ACC112 (cell line): Measurements from ENCODE around the gene TMEM201.
A peak's percentile ranks its signal among the peaks of the same experiment; 100 is the strongest.

Source experiments
- H2AFZ ChIP-seq: fragments of 200-600 bp; sonication (generic); one replicate; pipeline ENCODE4 v1.6.0; 2017; ENCODE audit warnings: antibody characterized with exemption, low read length; ENCODE audit not compliant: unreplicated experiment
- H3K27ac ChIP-seq: fragments of 200-600 bp; sonication (generic); 2 replicates; pipeline ENCODE4 v1.5.1; 2014; ENCODE audit warnings: low read depth, mild to moderate bottlenecking, antibody characterized with exemption, low read length, moderate library complexity
- H3K27me3 ChIP-seq: fragments of 200-600 bp; sonication (generic); 2 replicates; pipeline ENCODE4 v1.6.1; 2014; ENCODE audit warnings: mild to moderate bottlenecking, antibody characterized with exemption, low read length, moderate library complexity, mixed read lengths; ENCODE audit not compliant: insufficient read depth
- H3K36me3 ChIP-seq: fragments of 200-600 bp; sonication (generic); 2 replicates; pipeline ENCODE4 v1.6.1; 2016; ENCODE audit warnings: mild to moderate bottlenecking, antibody characterized with exemption, low read length, moderate library complexity, mixed read lengths; ENCODE audit not compliant: insufficient read depth
- H3K4me1 ChIP-seq: fragments of 200-600 bp; sonication (generic); one replicate; pipeline ENCODE4 v1.6.1; 2016; ENCODE audit warnings: low read length, mixed read lengths; ENCODE audit not compliant: insufficient read depth, unreplicated experiment, control insufficient read depth
- H3K4me3 ChIP-seq: fragments of 200-600 bp; sonication (generic); 2 replicates; pipeline ENCODE4 v1.5.1; 2014; ENCODE audit warnings: mild to moderate bottlenecking, low read depth, low read length
- H3K79me2 ChIP-seq: fragments of 200-600 bp; sonication (generic); one replicate; pipeline ENCODE4 v1.6.0; 2016; ENCODE audit warnings: low read length; ENCODE audit not compliant: control insufficient read depth, unreplicated experiment, insufficient read depth

TMEM201 gene

DNA sequence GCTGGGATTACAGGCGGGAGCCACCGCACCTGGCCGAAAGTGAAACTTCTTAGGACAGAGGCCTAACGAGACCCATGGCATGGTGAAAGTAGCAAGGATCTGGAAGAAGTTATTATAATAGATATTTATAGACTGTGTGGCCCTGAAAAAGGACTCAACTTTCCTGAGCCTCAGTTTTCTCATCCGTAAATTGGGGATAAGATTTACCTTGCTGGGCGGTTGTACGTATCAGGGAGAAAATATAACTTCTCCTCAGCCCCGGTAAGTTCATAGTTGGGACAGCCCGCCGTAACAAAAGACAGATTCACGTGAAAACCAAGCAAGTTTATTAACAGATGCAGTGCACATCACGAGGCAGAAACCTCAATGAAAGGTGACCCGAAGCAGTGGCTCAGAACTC, 57.3 kb downstream of the TMEM201 start:
- Histone ChIP-seq H3K27me3 (peaks cover 6% of the 10 kb centered on the region), H3K36me3 (no peaks in the 10 kb centered on the region), H3K79me2 (no peaks in the 10 kb centered on the region), H2AFZ (no peak overlapping the region), H3K27ac (no peak overlapping the region), H3K4me1 (no peaks in the 10 kb centered on the region), H3K4me3 (no peak overlapping the region)

GRCh38 chr1:9648171-9648570, 59.5 kb downstream of the TMEM201 start:
- peaks cover 16% of the 10 kb centered on the region for H3K27me3 ChIP-seq
- no peaks in the 10 kb centered on the region for H3K36me3 ChIP-seq
- H3K4me3 ChIP-seq = no peak overlapping the region
- H3K79me2 ChIP-seq = no peaks in the 10 kb centered on the region
- H3K4me1 ChIP-seq = no peaks in the 10 kb centered on the region
- no peak overlapping the region for H2AFZ ChIP-seq
- H3K27ac ChIP-seq = no peak overlapping the region

- Histone ChIP-seq H3K27me3 (peaks cover 20% of the 10 kb centered on the region), H3K27ac (no peak overlapping the region), H3K4me3 (no peak overlapping the region), H2AFZ (no peak overlapping the region), H3K79me2 (no peaks in the 10 kb centered on the region), H3K36me3 (no peaks in the 10 kb centered on the region), H3K4me1 (no peaks in the 10 kb centered on the region)
Observed at GRCh38 chr1:9649769-9650168, 61.1 kb downstream of the TMEM201 start.

DNA sequence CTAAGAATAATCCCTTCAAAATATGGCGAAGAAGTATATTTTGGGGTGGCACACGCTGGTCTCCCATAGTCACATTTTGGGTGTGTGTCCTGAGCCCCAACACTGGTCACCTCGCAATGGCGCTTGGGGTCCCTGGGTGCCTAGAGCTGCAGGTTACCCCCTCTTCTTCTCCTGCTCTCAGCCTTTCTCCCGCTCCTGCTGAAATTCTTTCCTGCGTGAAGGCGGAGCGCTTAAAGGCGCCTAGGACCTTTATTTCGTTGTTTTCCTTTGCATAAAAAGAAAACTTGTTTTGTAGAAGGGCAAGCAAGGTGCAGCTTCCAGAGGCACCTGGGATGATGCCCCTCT, 62.5 kb downstream of the TMEM201 start:
- no peaks in the 10 kb centered on the region for H3K4me1 ChIP-seq
- peak overlapping the region; percentile 73 for H3K4me3 ChIP-seq
- H3K27ac ChIP-seq = no peak overlapping the region
- H2AFZ ChIP-seq = peak overlapping the region; percentile 36
- no peaks in the 10 kb centered on the region for H3K79me2 ChIP-seq
- no peaks in the 10 kb centered on the region for H3K36me3 ChIP-seq
- peaks cover 20% of the 10 kb centered on the region for H3K27me3 ChIP-seq

GRCh38 chr1:9651565-9652378, 63.1 kb downstream of the TMEM201 start, which contains the start of gene PIK3CD:
Gene PIK3CD (plus strand): TSS chr1:9651731. CDS start chr1:9710456, 58,725 bp downstream.
- Histone ChIP-seq H3K4me1 (no peaks in the 10 kb centered on the region), H3K4me3 (peak within 1 kb of the TSS; percentile 73), H3K27me3 (peaks cover 20% of the 10 kb centered on the region), H3K79me2 (no peaks in the 10 kb centered on the region), H3K27ac (no peak within 1 kb of the TSS), H2AFZ (peak within 1 kb of the TSS; percentile 36), H3K36me3 (no peaks in the 10 kb centered on the region)

GRCh38 chr1:9652379-9653209, 63.9 kb downstream of the TMEM201 start:
- Histone ChIP-seq H3K79me2 (no peaks in the 10 kb centered on the region), H3K4me1 (no peaks in the 10 kb centered on the region), H3K4me3 (peak overlapping the region; percentile 73), H3K27ac (no peak overlapping the region), H3K36me3 (no peaks in the 10 kb centered on the region), H3K27me3 (peaks cover 20% of the 10 kb centered on the region), H2AFZ (peak overlapping the region; percentile 36)

- H3K4me3 ChIP-seq = no peak overlapping the region
- no peaks in the 10 kb centered on the region for H3K36me3 ChIP-seq
- H3K4me1 ChIP-seq = no peaks in the 10 kb centered on the region
- no peak overlapping the region for H2AFZ ChIP-seq
- H3K27ac ChIP-seq = no peak overlapping the region
- H3K79me2 ChIP-seq = no peaks in the 10 kb centered on the region
- peaks cover 20% of the 10 kb centered on the region for H3K27me3 ChIP-seq
Observed at GRCh38 chr1:9653210-9653490, 64.4 kb downstream of the TMEM201 start.

DNA sequence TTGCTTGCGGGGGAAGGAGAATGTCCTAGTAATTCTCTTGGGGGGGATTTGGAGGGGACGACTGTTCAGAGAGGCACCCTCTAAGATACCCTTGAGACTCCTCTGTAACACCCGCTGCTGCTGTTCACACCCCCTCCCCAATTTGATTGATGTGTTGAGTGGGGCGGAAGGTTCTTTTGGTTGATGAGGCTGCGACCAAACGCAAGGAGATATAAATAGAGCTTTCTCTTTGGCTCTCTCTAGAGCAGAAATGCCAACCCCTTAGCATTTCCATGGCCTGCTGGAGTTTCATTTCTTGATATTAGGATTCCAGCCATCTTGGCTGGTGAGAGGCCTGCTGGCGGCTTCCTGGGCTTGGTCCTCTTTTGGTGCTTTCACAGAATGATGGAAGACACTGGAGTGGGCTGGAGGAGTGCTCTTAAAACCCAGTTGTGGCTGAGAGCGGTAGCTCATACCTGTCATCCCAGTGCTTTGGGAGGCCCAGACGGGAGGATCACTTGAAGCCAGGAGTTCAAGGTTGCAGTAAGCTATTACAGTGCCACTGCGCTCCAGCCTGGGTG, 64.9 kb downstream of the TMEM201 start:
- Histone ChIP-seq H3K79me2 (no peaks in the 10 kb centered on the region), H3K27me3 (peaks cover 20% of the 10 kb centered on the region), H3K4me1 (no peaks in the 10 kb centered on the region), H3K4me3 (no peak overlapping the region), H3K27ac (no peak overlapping the region), H2AFZ (no peak overlapping the region), H3K36me3 (no peaks in the 10 kb centered on the region)

DNA sequence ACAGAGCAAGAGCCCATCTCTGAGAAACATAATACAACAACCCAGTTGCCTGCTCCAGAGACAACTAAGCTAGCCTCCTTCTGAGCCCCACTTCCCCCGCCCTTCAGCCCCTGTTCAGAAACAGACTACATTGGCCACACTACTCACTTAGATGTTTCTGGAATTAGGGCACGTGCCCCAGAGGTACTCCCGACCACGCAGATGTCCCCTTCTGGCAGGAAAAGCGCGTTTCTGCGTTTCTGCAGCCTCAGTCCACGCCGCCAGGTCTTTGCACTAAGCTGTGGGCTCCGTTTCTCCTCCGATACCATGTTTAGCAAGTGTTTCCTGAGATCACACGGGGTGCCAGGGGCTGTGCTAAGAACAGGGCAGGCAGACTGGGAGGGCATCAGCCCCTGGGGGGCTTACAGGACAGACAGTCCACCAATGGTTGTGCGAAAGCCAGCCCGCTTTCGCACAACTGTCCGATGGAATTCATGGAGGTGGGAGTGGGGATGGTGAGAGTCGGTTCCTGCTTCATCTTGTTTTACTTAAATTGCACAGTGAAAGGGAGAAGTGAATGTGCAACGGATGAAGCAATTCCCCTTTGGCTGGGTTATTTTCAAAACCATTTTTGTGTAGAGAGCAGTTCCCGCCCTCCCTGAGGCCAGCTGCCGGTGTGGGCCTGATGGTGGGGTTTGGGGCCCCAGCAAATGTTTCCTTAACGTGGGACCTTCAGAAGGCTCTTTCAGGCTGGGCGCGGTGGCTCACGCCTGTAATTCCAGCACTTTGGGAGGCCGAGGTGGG, 65.5 kb downstream of the TMEM201 start:
- no peak overlapping the region for H2AFZ ChIP-seq
- H3K27me3 ChIP-seq = peaks cover 20% of the 10 kb centered on the region
- H3K4me3 ChIP-seq = no peak overlapping the region
- H3K79me2 ChIP-seq = no peaks in the 10 kb centered on the region
- H3K4me1 ChIP-seq = peaks cover 4% of the 10 kb centered on the region
- H3K36me3 ChIP-seq = no peaks in the 10 kb centered on the region
- no peak overlapping the region for H3K27ac ChIP-seq
